Sigmoid colon (tissue), 7 donors: Measurements from ENCODE around the gene SPIRE1. TPM values are rescaled to one million over a fixed set of nuclear protein-coding genes. Genes with fewer than 3 reads are reported as not detected.

ENCODE experiments used
- DNase-seq: peaks from one replicate; pipeline ENCODE4 v3.0.0-alpha.2; 2019
- H3K27ac ChIP-seq, 4 donors: fragments of 200-600 bp; sonication (generic); one replicate each; pipeline ENCODE4 v1.5.1; 2016 to 2019; ENCODE audit warnings: mild to moderate bottlenecking in 1 of 4
- H3K27me3 ChIP-seq, 3 donors: fragments of 200-600 bp; sonication (generic); one replicate each; pipeline ENCODE4 v1.5.1; 2019; ENCODE audit warnings: mild to moderate bottlenecking in 1 of 3
- H3K36me3 ChIP-seq, 4 donors: fragments of 200-600 bp; sonication (generic); one replicate each; pipeline ENCODE4 v1.5.1; 2016 to 2019
- H3K4me1 ChIP-seq, 4 donors: fragments of 200-600 bp; sonication (generic); one replicate each; pipeline ENCODE4 v1.5.1; 2017 to 2019
- H3K4me3 ChIP-seq, 4 donors: fragments of 200-600 bp; sonication (generic); one replicate each; pipeline ENCODE4 v1.5.1; 2017 to 2019; ENCODE audit warnings: mild to moderate bottlenecking in 2 of 4, moderate library complexity in 1 of 4
- H3K9me3 ChIP-seq, 4 donors: fragments of 200-600 bp in 3 of 4; sonication (generic) in 3 of 4; one replicate each; pipeline versions ENCODE4 v1.5.1 to v1.6.1; 2013 to 2019
- CTCF ChIP-seq, 4 experiments: fragments of 450-650 bp in 3 of 4; fragments of 200-600 bp in 1 of 4; IDR thresholded peaks; one replicate each; pipeline ENCODE4 v1.5.1; 2016 to 2019; ENCODE audit warnings: antibody characterized with exemption in 4 of 4, mild to moderate bottlenecking in 3 of 4, moderate library complexity in 2 of 4
- EP300 ChIP-seq, 4 donors: sonication (generic); formaldehyde crosslinking; IDR thresholded peaks; one replicate each; pipeline ENCODE4 v1.6.1; 2017; ENCODE audit warnings: antibody characterized with exemption in 4 of 4
- POLR2A ChIP-seq, 2 donors: fragments of 450-650 bp; IDR thresholded peaks; one replicate each; pipeline ENCODE4 v1.6.1; 2016; ENCODE audit warnings: antibody characterized with exemption in 2 of 2, mild to moderate bottlenecking in 2 of 2, moderate library complexity in 2 of 2
- POLR2AphosphoS5 ChIP-seq, 4 donors: sonication (generic); formaldehyde crosslinking; IDR thresholded peaks; one replicate each; pipeline ENCODE4 v1.6.1; 2017; ENCODE audit warnings: antibody characterized with exemption in 4 of 4
- WGBS, 2 donors: extraction: QIAGEN DNeasy Blood & Tissue Kit; methylation state at CpG; one replicate each; pipeline ENCODE4 v1.1.7; 2013; 5-methylcytosine and 5-hydroxymethylcytosine counted together
- intact Hi-C: fragments of 100-400 bp; cut with DNase I; formaldehyde crosslinking; loops from one replicate; pipeline ENCODE4 v1.15.1; 2023
- polyA plus RNA-seq, 3 donors: library from polyadenylated mRNA; stranded (reverse); fragments of 200-250 nt; gene quantifications; one replicate each; pipeline ENCODE4 v1.2.3, GENCODE V29; 2013
- total RNA-seq, 4 donors: library from RNA; depleted of rRNA; stranded (reverse); fragments of >200 nt; gene quantifications; one replicate each; pipeline ENCODE4 v1.1.0, GENCODE V29; 2016
- donor health status: healthy with polysubstance abuse.
- donor health status: Bipolar disorder and iron deficiency.
- donor health status: healthy.

SPIRE1 gene
- total and polyA plus RNA-seq, 7 donors, result 2.1 to 31.6 (median 22.7) TPM

- Histone ChIP-seq H3K27me3 (no peaks in the 10 kb centered on the region), H3K4me3 (peak overlapping the region in 2 of 4 donors; percentile 68 to 91), H3K36me3 (peaks cover 0 to 27% (median 0%) of the 10 kb centered on the region in 4 donors), H3K4me1 (peaks cover 0 to 34% (median 27%) of the 10 kb centered on the region in 4 donors), H3K9me3 (no peaks in the 10 kb centered on the region), H3K27ac (no peak overlapping the region)
- WGBS, 2 donors, result 66 to 68% methylated on average over 3 of the region's 3 CpGs
- intact Hi-C loops, result loop anchor here (5.0 kb wide), 3 partner anchors 181 to 1026 kb away; partner anchors contain the start of genes CHMP1B, FAM210A, PTPN2 and RNMT
- DNase-seq, result no peak
- TF ChIP-seq POLR2A (IDR thresholded peaks at IDR 0.05) (no peak), EP300 (IDR thresholded peaks at IDR 0.05) (no peak), CTCF (IDR thresholded peaks at IDR 0.05) (no peak), POLR2AphosphoS5 (IDR thresholded peaks at IDR 0.05) (no peak)
Measured at GRCh38 chr18:12701161-12701560, 43.3 kb upstream of the SPIRE1 start.

GRCh38 chr18:12699747-12700146, 41.8 kb upstream of the SPIRE1 start:
- no peaks in the 10 kb centered on the region for H3K27me3 ChIP-seq
- peaks cover 0 to 35% (median 0%) of the 10 kb centered on the region in 4 donors for H3K36me3 ChIP-seq
- no peak overlapping the region for H3K4me3 ChIP-seq
- intact Hi-C loops, result loop anchor here (5.0 kb wide), 3 partner anchors 183 to 1028 kb away; partner anchors contain the start of genes CHMP1B, FAM210A, PTPN2 and RNMT
- H3K4me1 ChIP-seq, result peaks cover 0 to 29% (median 24%) of the 10 kb centered on the region in 4 donors
- H3K9me3 ChIP-seq, result no peaks in the 10 kb centered on the region
- no peak for TF ChIP-seq POLR2AphosphoS5 (IDR thresholded peaks at IDR 0.05)
- TF ChIP-seq POLR2A (IDR thresholded peaks at IDR 0.05), result no peak
- TF ChIP-seq CTCF (IDR thresholded peaks at IDR 0.05), result no peak
- TF ChIP-seq EP300 (IDR thresholded peaks at IDR 0.05), result no peak
- WGBS, 2 donors, result 89 to 91% methylated on average over 2 of the region's 2 CpGs
- H3K27ac ChIP-seq, result no peak overlapping the region
- no peak for DNase-seq

- no peak for DNase-seq
- intact Hi-C loops, result no loop called here
- TF ChIP-seq EP300 (IDR thresholded peaks at IDR 0.05), result no peak
- no peak for TF ChIP-seq CTCF (IDR thresholded peaks at IDR 0.05)
- TF ChIP-seq POLR2AphosphoS5 (IDR thresholded peaks at IDR 0.05), result no peak
- TF ChIP-seq POLR2A (IDR thresholded peaks at IDR 0.05), result no peak
- Histone ChIP-seq H3K4me1 (no peaks in the 10 kb centered on the region), H3K9me3 (no peaks in the 10 kb centered on the region), H3K27ac (no peak overlapping the region), H3K4me3 (no peak overlapping the region), H3K36me3 (peaks cover 0 to 48% (median 0%) of the 10 kb centered on the region in 4 donors), H3K27me3 (no peaks in the 10 kb centered on the region)
- WGBS, 2 donors, result 21 to 65% methylated on average over 2 of the region's 2 CpGs
Measured at GRCh38 chr18:12694032-12694431, 36.1 kb upstream of the SPIRE1 start.

GRCh38 chr18:12692206-12692605, 34.3 kb upstream of the SPIRE1 start:
- intact Hi-C loops, result no loop called here
- Histone ChIP-seq H3K36me3 (peaks cover 0 to 40% (median 0%) of the 10 kb centered on the region in 4 donors), H3K27me3 (no peaks in the 10 kb centered on the region), H3K4me1 (no peaks in the 10 kb centered on the region), H3K27ac (no peak overlapping the region), H3K4me3 (no peak overlapping the region), H3K9me3 (no peaks in the 10 kb centered on the region)
- no peak for TF ChIP-seq CTCF (IDR thresholded peaks at IDR 0.05)
- no peak for TF ChIP-seq POLR2A (IDR thresholded peaks at IDR 0.05)
- no peak for TF ChIP-seq EP300 (IDR thresholded peaks at IDR 0.05)
- no peak for TF ChIP-seq POLR2AphosphoS5 (IDR thresholded peaks at IDR 0.05)
- 88 to 91% methylated on average over 9 of the region's 9 CpGs for WGBS, 2 donors
- DNase-seq, result no peak
